Liver (tissue), 9 donors: Measurements from ENCODE around the gene LGR6. TPM values are rescaled to one million over a fixed set of nuclear protein-coding genes. Genes with fewer than 3 reads are reported as not detected.

ENCODE experiments used
- DNase-seq: peaks from one replicate; pipeline ENCODE4 v3.0.0-alpha.2; 2017; ENCODE audit warnings: low spot score
- H3K27ac ChIP-seq, 2 donors: one replicate each; pipeline ENCODE4 v1.7.0; 2013; ENCODE audit warnings: inconsistent platforms in 2 of 2, low read length in 2 of 2, control low read depth in 1 of 2, low read depth in 1 of 2, mild to moderate bottlenecking in 1 of 2
- H3K27me3 ChIP-seq, 4 donors: one replicate each; pipeline versions ENCODE4 v1.6.1 to v1.7.0; 2013; ENCODE audit warnings: low read length in 3 of 4, inconsistent platforms in 1 of 4, mild to moderate bottlenecking in 1 of 4, moderate library complexity in 1 of 4; ENCODE audit not compliant: control insufficient read depth in 4 of 4, insufficient read depth in 4 of 4
- H3K36me3 ChIP-seq, 4 donors: one replicate each; pipeline versions ENCODE4 v1.6.1 to v1.7.0; 2013; ENCODE audit warnings: low read length in 3 of 4, mild to moderate bottlenecking in 3 of 4, low read depth in 1 of 4, moderate library complexity in 1 of 4; ENCODE audit not compliant: control insufficient read depth in 4 of 4, insufficient read depth in 3 of 4
- H3K4me1 ChIP-seq, 4 donors: one replicate each; pipeline versions ENCODE4 v1.6.1 to v1.7.0; 2013; ENCODE audit warnings: low read length in 3 of 4, mild to moderate bottlenecking in 3 of 4, moderate library complexity in 1 of 4; ENCODE audit not compliant: control insufficient read depth in 4 of 4, insufficient read depth in 4 of 4
- H3K4me3 ChIP-seq, 3 donors: one replicate each; pipeline versions ENCODE4 v1.6.1 to v1.7.0; 2013; ENCODE audit warnings: low read length in 3 of 3, control low read depth in 1 of 3, low read depth in 1 of 3, mild to moderate bottlenecking in 1 of 3
- H3K9ac ChIP-seq, 2 donors: one replicate each; pipeline ENCODE4 v1.7.0; 2013; ENCODE audit warnings: low read length in 2 of 2, mild to moderate bottlenecking in 2 of 2, moderate library complexity in 2 of 2, control low read depth in 1 of 2, low read depth in 1 of 2
- H3K9me3 ChIP-seq, 4 donors: one replicate each; pipeline versions ENCODE4 v1.6.1 to v1.7.0; 2013; ENCODE audit warnings: low read length in 3 of 4; ENCODE audit not compliant: control insufficient read depth in 4 of 4
- EGR1 ChIP-seq, 2 donors: IDR thresholded peaks; 2 replicates each; pipeline ENCODE4 v1.6.1; 2016 to 2018; ENCODE audit warnings: antibody characterized with exemption in 2 of 2, low read depth in 2 of 2
- FOXA1 ChIP-seq: IDR thresholded peaks from 2 replicates; pipeline ENCODE4 v1.6.1; 2016; ENCODE audit warnings: antibody characterized with exemption
- FOXA2 ChIP-seq: IDR thresholded peaks from 2 replicates; pipeline ENCODE4 v1.6.1; 2016; ENCODE audit warnings: antibody characterized with exemption
- GABPA ChIP-seq, 2 donors: IDR thresholded peaks in 1 of 2; conservative IDR thresholded peaks in 1 of 2; 2 replicates each; pipeline ENCODE4 v1.6.1; 2016; ENCODE audit warnings: antibody characterized with exemption in 2 of 2, mild to moderate bottlenecking in 1 of 2, moderate library complexity in 1 of 2
- HNF4A ChIP-seq, 2 donors: conservative IDR thresholded peaks; 2 replicates each; pipeline ENCODE4 v1.6.1; 2016; ENCODE audit warnings: antibody characterized with exemption in 2 of 2, mild to moderate bottlenecking in 2 of 2
- HNF4G ChIP-seq: IDR thresholded peaks from 2 replicates; pipeline ENCODE4 v1.6.1; 2016; ENCODE audit warnings: antibody characterized with exemption
- JUND ChIP-seq, 2 donors: IDR thresholded peaks; 2 replicates each; pipeline ENCODE4 v1.6.1; 2016; ENCODE audit warnings: antibody characterized with exemption in 2 of 2
- NR2F2 ChIP-seq: IDR thresholded peaks from 2 replicates; pipeline ENCODE4 v1.6.1; 2016; ENCODE audit warnings: antibody characterized with exemption
- RAD21 ChIP-seq, 2 donors: IDR thresholded peaks; 2 replicates each; pipeline ENCODE4 v1.6.1; 2016; ENCODE audit warnings: antibody characterized with exemption in 2 of 2, mild to moderate bottlenecking in 2 of 2
- REST ChIP-seq: IDR thresholded peaks from 2 replicates; pipeline ENCODE4 v1.6.1; 2016; ENCODE audit warnings: antibody characterized with exemption, mild to moderate bottlenecking
- RXRA ChIP-seq, 2 donors: IDR thresholded peaks; 2 replicates each; pipeline ENCODE4 v1.6.1; 2017 to 2018; ENCODE audit warnings: antibody characterized with exemption in 2 of 2, mild to moderate bottlenecking in 1 of 2
- SP1 ChIP-seq: IDR thresholded peaks from 2 replicates; pipeline ENCODE4 v1.6.1; 2018; ENCODE audit warnings: antibody characterized with exemption, mild to moderate bottlenecking
- TAF1 ChIP-seq: conservative IDR thresholded peaks from 2 replicates; pipeline ENCODE4 v1.6.1; 2016; ENCODE audit warnings: antibody characterized with exemption, mild to moderate bottlenecking
- YY1 ChIP-seq: IDR thresholded peaks from 2 replicates; pipeline ENCODE4 v1.6.1; 2016; ENCODE audit warnings: antibody characterized with exemption, mild to moderate bottlenecking
- WGBS: extraction: QIAGEN DNeasy Blood & Tissue Kit; methylation state at CpG from one replicate; pipeline ENCODE4 v1.1.7; 2013; 5-methylcytosine and 5-hydroxymethylcytosine counted together
- polyA plus RNA-seq, 2 donors: library from polyadenylated mRNA; stranded (reverse) in 1 of 2; unstranded in 1 of 2; fragments of 200-250 nt in 1 of 2; fragments of >200 nt in 1 of 2; fragmentation: Nextera tagmentation in 1 of 2; extraction: Ambion mirVana in 1 of 2; gene quantifications; one replicate each; pipeline versions ENCODE4 v1.2.1 to v1.2.3, GENCODE V29; 2013 to 2015
- total RNA-seq, 2 donors: library from RNA; depleted of rRNA; stranded (reverse); fragments of >200 nt; gene quantifications; one replicate each; pipeline ENCODE4 v1.2.3, GENCODE V29; 2014
- TF ChIP-seq, protein P1 (sequence below): IDR thresholded peaks from 2 replicates; pipeline ENCODE4 v1.6.1; 2016; ENCODE audit warnings: antibody characterized with exemption
- TF ChIP-seq, protein P2 (sequence below): IDR thresholded peaks from 2 replicates; pipeline ENCODE4 v1.6.1; 2016; ENCODE audit warnings: antibody characterized with exemption
- TF ChIP-seq, protein P3 (sequence below): fragments of 150-350 bp; IDR thresholded peaks from 2 replicates; pipeline ENCODE4 v1.5.1; 2017; ENCODE audit warnings: improper control_type of control experiment, low read depth, low read length; ENCODE audit not compliant: missing input control
- TF ChIP-seq, protein P4 (sequence below): IDR thresholded peaks from 2 replicates; pipeline ENCODE4 v1.6.1; 2016; ENCODE audit warnings: antibody characterized with exemption
- donor health status: healthy.
- donor health status: healthy.
- donor health status: healthy.
- donor health status: healthy.
- donor health status: healthy.

LGR6 gene
- total and polyA plus RNA-seq, 4 donors = 0.05 to 1.2 (median 0.75) TPM

- Histone ChIP-seq H3K27me3 (no peaks in the 10 kb centered on the region), H3K4me1 (no peaks in the 10 kb centered on the region), H3K9me3 (no peaks in the 10 kb centered on the region), H3K4me3 (no peak overlapping the region), H3K9ac (no peak overlapping the region), H3K27ac (no peak overlapping the region), H3K36me3 (no peaks in the 10 kb centered on the region)
- no peak for DNase-seq
- no peak for TF ChIP-seq RAD21 (IDR thresholded peaks at IDR 0.05)
- 90% methylated on average over 6 of the region's 6 CpGs for WGBS
These were observed 55.3 kb downstream of the LGR6 start for GRCh38 chr1:202248861-202249260.

GRCh38 chr1:202249436-202249835 lies 55.8 kb downstream of the LGR6 start:
- DNase-seq = no peak
- Histone ChIP-seq H3K36me3 (no peaks in the 10 kb centered on the region), H3K27me3 (no peaks in the 10 kb centered on the region), H3K9ac (no peak overlapping the region), H3K27ac (no peak overlapping the region), H3K4me3 (no peak overlapping the region), H3K9me3 (no peaks in the 10 kb centered on the region), H3K4me1 (no peaks in the 10 kb centered on the region)
- 73% methylated on average over 6 of the region's 6 CpGs for WGBS
- TF ChIP-seq EGR1 (IDR thresholded peaks at IDR 0.05; ENCODE audit: low read depth in 2 of 2) (no peak), REST (no peak), TAF1 (no peak), GABPA (IDR thresholded peaks at IDR 0.05 in 1 of 2, conservative IDR thresholded peaks at IDR 0.05 in 1 of 2) (no peak), HNF4G (no peak), SP1 (no peak), JUND (IDR thresholded peaks at IDR 0.05) (no peak), FOXA1 (no peak), NR2F2 (no peak), YY1 (no peak), HNF4A (conservative IDR thresholded peaks at IDR 0.05) (no peak), FOXA2 (no peak), RAD21 (IDR thresholded peaks at IDR 0.05) (no peak), RXRA (IDR thresholded peaks at IDR 0.05) (no peak)
- TF ChIP-seq, protein P1, sequence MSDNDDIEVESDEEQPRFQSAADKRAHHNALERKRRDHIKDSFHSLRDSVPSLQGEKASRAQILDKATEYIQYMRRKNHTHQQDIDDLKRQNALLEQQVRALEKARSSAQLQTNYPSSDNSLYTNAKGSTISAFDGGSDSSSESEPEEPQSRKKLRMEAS = no peak
- TF ChIP-seq, protein P2, sequence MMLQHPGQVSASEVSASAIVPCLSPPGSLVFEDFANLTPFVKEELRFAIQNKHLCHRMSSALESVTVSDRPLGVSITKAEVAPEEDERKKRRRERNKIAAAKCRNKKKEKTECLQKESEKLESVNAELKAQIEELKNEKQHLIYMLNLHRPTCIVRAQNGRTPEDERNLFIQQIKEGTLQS = no peak
- TF ChIP-seq, protein P3, sequence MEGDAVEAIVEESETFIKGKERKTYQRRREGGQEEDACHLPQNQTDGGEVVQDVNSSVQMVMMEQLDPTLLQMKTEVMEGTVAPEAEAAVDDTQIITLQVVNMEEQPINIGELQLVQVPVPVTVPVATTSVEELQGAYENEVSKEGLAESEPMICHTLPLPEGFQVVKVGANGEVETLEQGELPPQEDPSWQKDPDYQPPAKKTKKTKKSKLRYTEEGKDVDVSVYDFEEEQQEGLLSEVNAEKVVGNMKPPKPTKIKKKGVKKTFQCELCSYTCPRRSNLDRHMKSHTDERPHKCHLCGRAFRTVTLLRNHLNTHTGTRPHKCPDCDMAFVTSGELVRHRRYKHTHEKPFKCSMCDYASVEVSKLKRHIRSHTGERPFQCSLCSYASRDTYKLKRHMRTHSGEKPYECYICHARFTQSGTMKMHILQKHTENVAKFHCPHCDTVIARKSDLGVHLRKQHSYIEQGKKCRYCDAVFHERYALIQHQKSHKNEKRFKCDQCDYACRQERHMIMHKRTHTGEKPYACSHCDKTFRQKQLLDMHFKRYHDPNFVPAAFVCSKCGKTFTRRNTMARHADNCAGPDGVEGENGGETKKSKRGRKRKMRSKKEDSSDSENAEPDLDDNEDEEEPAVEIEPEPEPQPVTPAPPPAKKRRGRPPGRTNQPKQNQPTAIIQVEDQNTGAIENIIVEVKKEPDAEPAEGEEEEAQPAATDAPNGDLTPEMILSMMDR = no peak
- TF ChIP-seq, protein P4, sequence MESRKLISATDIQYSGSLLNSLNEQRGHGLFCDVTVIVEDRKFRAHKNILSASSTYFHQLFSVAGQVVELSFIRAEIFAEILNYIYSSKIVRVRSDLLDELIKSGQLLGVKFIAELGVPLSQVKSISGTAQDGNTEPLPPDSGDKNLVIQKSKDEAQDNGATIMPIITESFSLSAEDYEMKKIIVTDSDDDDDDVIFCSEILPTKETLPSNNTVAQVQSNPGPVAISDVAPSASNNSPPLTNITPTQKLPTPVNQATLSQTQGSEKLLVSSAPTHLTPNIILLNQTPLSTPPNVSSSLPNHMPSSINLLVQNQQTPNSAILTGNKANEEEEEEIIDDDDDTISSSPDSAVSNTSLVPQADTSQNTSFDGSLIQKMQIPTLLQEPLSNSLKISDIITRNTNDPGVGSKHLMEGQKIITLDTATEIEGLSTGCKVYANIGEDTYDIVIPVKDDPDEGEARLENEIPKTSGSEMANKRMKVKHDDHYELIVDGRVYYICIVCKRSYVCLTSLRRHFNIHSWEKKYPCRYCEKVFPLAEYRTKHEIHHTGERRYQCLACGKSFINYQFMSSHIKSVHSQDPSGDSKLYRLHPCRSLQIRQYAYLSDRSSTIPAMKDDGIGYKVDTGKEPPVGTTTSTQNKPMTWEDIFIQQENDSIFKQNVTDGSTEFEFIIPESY = no peak
